ENCODE results near the gene LBR.
"Not testable (repeated sequence)": the region's sequence is repeated elsewhere in the genome, so short reads cannot be mapped to it uniquely, and the experiment has no call there.

LBR gene

GRCh38 chr1:225427235-225428067 lies at the start of gene LBR:
TSS of gene LBR (minus strand) at chr1:225428038. CDS start at chr1:225424075, 3,963 bp downstream.
- no peak for DNase-seq

- no peak for DNase-seq
These were observed 49.6 kb upstream of the LBR start for GRCh38 chr1:225477296-225477911.

GRCh38 chr1:225476538-225476988 lies 48.7 kb upstream of the LBR start:
- no peak for DNase-seq

GRCh38 chr1:225476100-225476511 lies 48.3 kb upstream of the LBR start:
- DNase-seq: no peak

- DNase-seq: peak; percentile 13 to 72
These were observed 47.4 kb upstream of the LBR start for GRCh38 chr1:225474986-225475820.

- DNase-seq: no peak
These were observed 46.7 kb upstream of the LBR start for GRCh38 chr1:225474439-225474985.

GRCh38 chr1:225473676-225474438 lies 46.0 kb upstream of the LBR start:
- DNase-seq: not testable (repeated sequence)

GRCh38 chr1:225473266-225473665 lies 45.4 kb upstream of the LBR start:
- not testable (repeated sequence) for DNase-seq

- no peak for DNase-seq
These were observed 43.8 kb upstream of the LBR start for GRCh38 chr1:225471453-225472301.

- no peak for DNase-seq
These were observed 43.2 kb upstream of the LBR start for GRCh38 chr1:225471109-225471452.

GRCh38 chr1:225470211-225471108 lies 42.6 kb upstream of the LBR start:
- DNase-seq: peak in 1 of 2 experiments; percentile 10

- no peak for DNase-seq
These were observed 41.2 kb upstream of the LBR start for GRCh38 chr1:225469051-225469450.

- DNase-seq: no peak
These were observed 40.6 kb upstream of the LBR start for GRCh38 chr1:225468270-225469020.

GRCh38 chr1:225467193-225468020 lies 39.6 kb upstream of the LBR start:
- DNase-seq: no peak

- no peak for DNase-seq
These were observed 39.0 kb upstream of the LBR start for GRCh38 chr1:225466848-225467192.

GRCh38 chr1:225465793-225466517 lies 38.1 kb upstream of the LBR start:
- DNase-seq: no peak

- no peak for DNase-seq
These were observed 37.3 kb upstream of the LBR start for GRCh38 chr1:225464851-225465792.

Data from NCI-H446 (cell line).